ENCODE data around the gene MYL5. TPM values are rescaled to one million over a fixed set of nuclear protein-coding genes. Genes with fewer than 3 reads are reported as not detected.
A peak's percentile ranks its signal among the peaks of the same experiment; 100 is the strongest.

Gene MYL5
- polyA plus RNA-seq, 1 donor: 1,006 TPM

- no peak for DNase-seq
Observed at GRCh38 chr4:707929-708630, 33.7 kb downstream of the MYL5 start.

GRCh38 chr4:708631-708933 lies 34.2 kb downstream of the MYL5 start:
- no peak for DNase-seq

GRCh38 chr4:709348-709747 lies 35.0 kb downstream of the MYL5 start:
- no peak for DNase-seq

- DNase-seq: no peak
Observed at GRCh38 chr4:710116-710515, 35.8 kb downstream of the MYL5 start.

GRCh38 chr4:710916-711315 lies 36.6 kb downstream of the MYL5 start:
- no peak for DNase-seq

- no peak for DNase-seq
Observed at GRCh38 chr4:712093-712492, 37.8 kb downstream of the MYL5 start.

- no peak for DNase-seq
Observed at GRCh38 chr4:712916-713632, 38.7 kb downstream of the MYL5 start.

GRCh38 chr4:714087-714486 lies 39.7 kb downstream of the MYL5 start:
- no peak for DNase-seq

GRCh38 chr4:717601-718320 lies 43.4 kb downstream of the MYL5 start:
- DNase-seq: no peak

- no peak for DNase-seq
Observed at GRCh38 chr4:718460-718859, 44.1 kb downstream of the MYL5 start.

- DNase-seq: no peak
Observed at GRCh38 chr4:720111-720860, 45.9 kb downstream of the MYL5 start.

GRCh38 chr4:721261-722168 lies 47.2 kb downstream of the MYL5 start:
- no peak for DNase-seq

- DNase-seq: no peak
Observed at GRCh38 chr4:722169-722725, 47.9 kb downstream of the MYL5 start.

- no peak for DNase-seq
Observed at GRCh38 chr4:722851-723360, 48.6 kb downstream of the MYL5 start.

- DNase-seq: peak; percentile 48
Observed at GRCh38 chr4:723751-724530, 49.6 kb downstream of the MYL5 start.

GRCh38 chr4:725391-726234 lies 51.3 kb downstream of the MYL5 start:
- DNase-seq: no peak

- no peak for DNase-seq
Observed at GRCh38 chr4:726235-726787, 52.0 kb downstream of the MYL5 start.

GRCh38 chr4:726838-727237 lies 52.5 kb downstream of the MYL5 start:
- DNase-seq: no peak

- DNase-seq: no peak
Observed at GRCh38 chr4:727576-727975, 53.2 kb downstream of the MYL5 start.
